HG03064 (cell line): Measurements from ENCODE around the gene TTLL5.
"Not testable (repeated sequence)": the region's sequence is repeated elsewhere in the genome, so short reads cannot be mapped to it uniquely, and the experiment has no call there.

Experiments
- ATAC-seq: cut with Tn5 transposase; IDR thresholded peaks from one replicate; pipeline ENCODE4 v1.9.1; 2021; ENCODE audit warnings: low read depth; ENCODE audit not compliant: unreplicated experiment

The TTLL5 gene

GRCh38 chr14:75829316-75829715, 168.3 kb downstream of the TTLL5 start:
- no peak for ATAC-seq

GRCh38 chr14:75831455-75831854, 170.4 kb downstream of the TTLL5 start:
- ATAC-seq: no peak

GRCh38 chr14:75831952-75832351, 170.9 kb downstream of the TTLL5 start:
- no peak for ATAC-seq

- no peak for ATAC-seq
Observed at GRCh38 chr14:75832621-75833297, 171.7 kb downstream of the TTLL5 start.

- no peak for ATAC-seq
Observed at GRCh38 chr14:75833326-75834020, 172.4 kb downstream of the TTLL5 start.

GRCh38 chr14:75835156-75835725, 174.2 kb downstream of the TTLL5 start:
- no peak for ATAC-seq

- ATAC-seq: no peak
Observed at GRCh38 chr14:75835737-75836136, 174.7 kb downstream of the TTLL5 start.

GRCh38 chr14:75837151-75837787, 176.2 kb downstream of the TTLL5 start:
- ATAC-seq: no peak

GRCh38 chr14:75840911-75841310, 179.9 kb downstream of the TTLL5 start:
- no peak for ATAC-seq

- ATAC-seq: no peak
Observed at GRCh38 chr14:75842551-75842950, 181.5 kb downstream of the TTLL5 start.

- no peak for ATAC-seq
Observed at GRCh38 chr14:75844486-75844885, 183.4 kb downstream of the TTLL5 start.

- ATAC-seq: no peak
Observed at GRCh38 chr14:75845136-75845804, 184.2 kb downstream of the TTLL5 start.

GRCh38 chr14:75846694-75847093, 185.6 kb downstream of the TTLL5 start:
- not testable (repeated sequence) for ATAC-seq

- no peak for ATAC-seq
Observed at GRCh38 chr14:75847584-75847983, 186.5 kb downstream of the TTLL5 start.

GRCh38 chr14:75848167-75848913, 187.3 kb downstream of the TTLL5 start:
- ATAC-seq: no peak

GRCh38 chr14:75849300-75849895, 188.4 kb downstream of the TTLL5 start:
- no peak for ATAC-seq

GRCh38 chr14:75851574-75851866, 190.5 kb downstream of the TTLL5 start:
- ATAC-seq: no peak

- no peak for ATAC-seq
Observed at GRCh38 chr14:75854111-75854799, 193.2 kb downstream of the TTLL5 start.

- no peak for ATAC-seq
Observed at GRCh38 chr14:75857199-75857598, 196.2 kb downstream of the TTLL5 start.
